ENCODE results near the gene SLC43A3. TPM values are rescaled to one million over a fixed set of nuclear protein-coding genes. Genes with fewer than 3 reads are reported as not detected.

Gene SLC43A3
- total RNA-seq, 2 experiments from 2014 or later, result 6.9 to 7.3 TPM

- no peaks in the 10 kb centered on the region for H3K27me3 Mint-ChIP-seq
- peaks cover 71% of the 10 kb centered on the region for H3K36me3 ChIP-seq (ENCODE audit: insufficient read depth, low read length)
- no peaks in the 10 kb centered on the region for H3K27me3 ChIP-seq (ENCODE audit: control insufficient read depth in 1 of 2, insufficient read depth in 2 of 2, low read length in 2 of 2)
- no peaks in the 10 kb centered on the region for H3K9me3 Mint-ChIP-seq
- H3K9me3 ChIP-seq (ENCODE audit: control insufficient read depth in 1 of 2, insufficient read depth in 1 of 2, low read length in 2 of 2), result no peaks in the 10 kb centered on the region
- no peak overlapping the region for H3K27ac Mint-ChIP-seq
- no peaks in the 10 kb centered on the region for H3K4me1 ChIP-seq (ENCODE audit: insufficient read depth, low read length)
- H3K4me1 Mint-ChIP-seq (ENCODE audit: low read depth), result no peaks in the 10 kb centered on the region
- H3K4me3 ChIP-seq (ENCODE audit: low read length), result no peak overlapping the region
- ATAC-seq (ENCODE audit: poor library complexity) (no peak), DNase-seq (no peak)
- intact Hi-C loops (cut with DNase I, micrococcal nuclease), result no loop called here
- TF ChIP-seq, protein P1, sequence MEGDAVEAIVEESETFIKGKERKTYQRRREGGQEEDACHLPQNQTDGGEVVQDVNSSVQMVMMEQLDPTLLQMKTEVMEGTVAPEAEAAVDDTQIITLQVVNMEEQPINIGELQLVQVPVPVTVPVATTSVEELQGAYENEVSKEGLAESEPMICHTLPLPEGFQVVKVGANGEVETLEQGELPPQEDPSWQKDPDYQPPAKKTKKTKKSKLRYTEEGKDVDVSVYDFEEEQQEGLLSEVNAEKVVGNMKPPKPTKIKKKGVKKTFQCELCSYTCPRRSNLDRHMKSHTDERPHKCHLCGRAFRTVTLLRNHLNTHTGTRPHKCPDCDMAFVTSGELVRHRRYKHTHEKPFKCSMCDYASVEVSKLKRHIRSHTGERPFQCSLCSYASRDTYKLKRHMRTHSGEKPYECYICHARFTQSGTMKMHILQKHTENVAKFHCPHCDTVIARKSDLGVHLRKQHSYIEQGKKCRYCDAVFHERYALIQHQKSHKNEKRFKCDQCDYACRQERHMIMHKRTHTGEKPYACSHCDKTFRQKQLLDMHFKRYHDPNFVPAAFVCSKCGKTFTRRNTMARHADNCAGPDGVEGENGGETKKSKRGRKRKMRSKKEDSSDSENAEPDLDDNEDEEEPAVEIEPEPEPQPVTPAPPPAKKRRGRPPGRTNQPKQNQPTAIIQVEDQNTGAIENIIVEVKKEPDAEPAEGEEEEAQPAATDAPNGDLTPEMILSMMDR (IDR thresholded peaks at IDR 0.05), result no peak
- no peak overlapping the region for H3K27ac ChIP-seq (ENCODE audit: low read depth in 1 of 2, low read length in 2 of 2)
- no peak overlapping the region for H3K4me3 Mint-ChIP-seq
- CTCF ChIA-PET, result no interaction called here
- POLR2A ChIA-PET, result no interaction called here
- H3K36me3 Mint-ChIP-seq (ENCODE audit: low read depth), result peaks cover 87% of the 10 kb centered on the region
Measured at GRCh38 chr11:57413681-57414080, 13.2 kb downstream of the SLC43A3 start.

- CTCF ChIA-PET, result no interaction called here
- peak in 2 of 14 experiments; percentile 8 to 24 for DNase-seq
- H3K27me3 Mint-ChIP-seq, result no peaks in the 10 kb centered on the region
- no peaks in the 10 kb centered on the region for H3K4me1 Mint-ChIP-seq (ENCODE audit: low read depth)
- intact Hi-C loops (cut with DNase I, micrococcal nuclease), result no loop called here
- Histone ChIP-seq H3K27me3 (ENCODE audit: control insufficient read depth in 1 of 2, insufficient read depth in 2 of 2, low read length in 2 of 2) (no peaks in the 10 kb centered on the region), H3K4me3 (ENCODE audit: low read length) (no peak overlapping the region), H3K9me3 (ENCODE audit: control insufficient read depth in 1 of 2, insufficient read depth in 1 of 2, low read length in 2 of 2) (no peaks in the 10 kb centered on the region), H3K36me3 (ENCODE audit: insufficient read depth, low read length) (peaks cover 61% of the 10 kb centered on the region), H3K27ac (ENCODE audit: low read depth in 1 of 2, low read length in 2 of 2) (no peak overlapping the region), H3K4me1 (ENCODE audit: insufficient read depth, low read length) (peaks cover 4% of the 10 kb centered on the region)
- no peak overlapping the region for H3K27ac Mint-ChIP-seq
- TF ChIP-seq, protein P1 (IDR thresholded peaks at IDR 0.05), result no peak
- no peak overlapping the region for H3K4me3 Mint-ChIP-seq
- peaks cover 87% of the 10 kb centered on the region for H3K36me3 Mint-ChIP-seq (ENCODE audit: low read depth)
- POLR2A ChIA-PET, result no interaction called here
- ATAC-seq (ENCODE audit: poor library complexity), result no peak
- no peaks in the 10 kb centered on the region for H3K9me3 Mint-ChIP-seq
Measured at GRCh38 chr11:57410287-57410686, 16.6 kb downstream of the SLC43A3 start.

GRCh38 chr11:57409321-57410100, 17.4 kb downstream of the SLC43A3 start:
- intact Hi-C loops (cut with DNase I, micrococcal nuclease), result no loop called here

More at GRCh38 chr11:57409321-57410100, 17.4 kb downstream of the SLC43A3 start:
- H3K27me3 Mint-ChIP-seq, result no peaks in the 10 kb centered on the region
- ChIA-PET CTCF (no interaction called here), POLR2A (no interaction called here)
- no peak overlapping the region for H3K4me3 ChIP-seq (ENCODE audit: low read length)
- ATAC-seq (ENCODE audit: poor library complexity), result no peak
- H3K9me3 ChIP-seq (ENCODE audit: control insufficient read depth in 1 of 2, insufficient read depth in 1 of 2, low read length in 2 of 2), result no peaks in the 10 kb centered on the region
- H3K4me3 Mint-ChIP-seq, result no peak overlapping the region
- H3K27me3 ChIP-seq (ENCODE audit: control insufficient read depth in 1 of 2, insufficient read depth in 2 of 2, low read length in 2 of 2), result no peaks in the 10 kb centered on the region
- H3K27ac ChIP-seq (ENCODE audit: low read depth in 1 of 2, low read length in 2 of 2), result no peak overlapping the region
- peaks cover 54% of the 10 kb centered on the region for H3K36me3 ChIP-seq (ENCODE audit: insufficient read depth, low read length)
- no peak for DNase-seq
- H3K4me1 Mint-ChIP-seq (ENCODE audit: low read depth), result no peaks in the 10 kb centered on the region
- H3K27ac Mint-ChIP-seq, result no peak overlapping the region
- H3K36me3 Mint-ChIP-seq (ENCODE audit: low read depth), result peaks cover 79% of the 10 kb centered on the region
- TF ChIP-seq, protein P1 (IDR thresholded peaks at IDR 0.05), result no peak
- H3K9me3 Mint-ChIP-seq, result no peaks in the 10 kb centered on the region
- H3K4me1 ChIP-seq (ENCODE audit: insufficient read depth, low read length), result peaks cover 4% of the 10 kb centered on the region

Measured in CD4-positive, alpha-beta T cell (primary cell).